HS-27A (cell line): ENCODE measurements around the gene FARS2.
A peak's percentile ranks its signal among the peaks of the same experiment; 100 is the strongest.

Experiments
- DNase-seq: peaks from one replicate; pipeline ENCODE4 v3.0.0-alpha.2; 2012; ENCODE audit warnings: low read depth, missing footprints

Gene FARS2

DNA sequence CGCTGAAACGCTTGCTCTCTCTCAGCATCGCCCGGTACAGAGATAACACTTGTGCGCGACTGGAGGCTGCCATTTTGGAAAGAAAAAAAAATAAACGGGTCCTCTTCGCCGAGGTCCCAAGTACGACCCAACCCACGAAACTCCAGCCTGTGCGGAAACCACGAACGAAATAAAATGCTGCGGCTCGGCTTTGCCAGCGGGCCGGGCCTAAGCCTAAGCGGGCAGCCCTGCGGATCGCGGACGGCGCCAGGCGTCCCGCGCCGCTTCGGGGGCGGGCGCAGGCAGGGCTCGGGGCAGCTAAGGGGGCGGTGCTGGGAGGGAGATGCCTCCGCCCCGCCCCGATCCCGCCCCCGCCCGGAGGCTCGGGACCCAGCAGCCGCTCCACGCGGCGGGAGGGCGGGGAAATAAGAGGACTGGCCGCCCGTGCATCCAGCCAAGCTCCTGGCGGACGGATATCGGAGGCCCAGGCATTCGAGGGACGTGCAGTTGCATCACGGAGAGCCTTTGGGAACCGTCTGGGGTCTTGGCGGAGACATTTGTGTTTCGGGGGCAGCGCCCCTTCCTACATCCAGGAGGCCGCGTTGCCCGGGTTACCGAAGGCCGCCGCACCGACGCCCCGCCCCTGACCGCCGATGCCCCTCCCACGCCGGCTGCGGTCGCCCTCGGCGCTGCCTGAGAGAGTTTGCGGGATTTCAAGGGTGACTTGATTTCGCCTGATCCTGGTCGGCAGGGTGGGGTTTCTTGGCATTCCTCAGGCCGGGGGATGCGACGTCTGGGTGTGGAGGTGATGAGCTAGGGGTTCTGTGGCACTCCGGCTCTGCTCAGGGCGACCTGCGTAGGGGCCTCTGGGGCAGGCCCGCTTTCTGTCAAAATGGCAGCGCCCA lies at the start of gene FARS2, which contains the start of gene LYRM4:
Gene FARS2 (plus strand): TSS at position 853 of the 884 bp plus-strand sequence.
Gene LYRM4 (minus strand): TSS at position 290 of the 884 bp plus-strand sequence. CDS start 217 bp downstream, at position 73.
- DNase-seq: peak; percentile 52

DNA sequence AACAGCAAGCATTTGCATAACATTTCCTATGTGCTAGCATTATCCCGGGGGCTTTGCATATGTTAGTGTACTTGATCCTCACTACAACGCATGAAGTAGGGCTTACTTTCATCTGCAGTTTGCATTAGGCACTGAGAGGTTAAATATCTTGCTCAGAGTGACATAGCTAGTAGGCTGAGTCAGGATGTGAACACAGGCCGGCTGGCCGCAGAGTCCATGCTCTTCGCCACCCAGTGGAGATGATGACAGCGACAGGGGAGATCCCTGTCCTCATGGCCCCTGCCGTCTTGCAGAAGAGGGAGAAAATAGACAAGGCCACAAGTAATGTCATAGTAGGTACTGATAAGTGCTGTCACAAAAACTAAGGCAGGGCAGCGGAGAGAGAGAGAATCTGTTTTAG lies 47.5 kb upstream of the FARS2 start:
- no peak for DNase-seq

DNA sequence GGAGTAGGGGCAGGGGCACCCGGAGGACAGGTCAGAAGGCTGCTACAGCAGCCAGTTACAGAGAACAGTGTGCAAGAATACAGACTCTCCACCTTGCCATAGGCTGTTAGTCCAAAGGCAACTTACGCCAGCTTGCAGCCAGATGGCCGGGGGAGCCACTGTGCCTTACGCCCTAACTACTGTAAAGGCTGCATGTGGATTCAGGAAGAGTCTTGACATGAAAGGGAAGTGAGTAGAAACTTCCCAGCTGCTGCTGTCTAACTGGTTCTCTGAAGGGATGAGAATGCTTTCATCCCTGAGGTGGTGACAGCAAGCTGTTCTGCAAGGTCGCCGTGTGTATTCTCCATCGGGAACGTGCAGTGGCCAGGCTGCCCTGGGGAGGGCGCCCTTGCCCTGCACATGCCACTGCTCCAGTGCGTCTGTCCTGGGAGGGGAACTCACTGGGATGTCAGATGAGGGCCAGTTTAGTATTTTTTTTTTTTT lies 46.7 kb upstream of the FARS2 start:
- no peak for DNase-seq

DNA sequence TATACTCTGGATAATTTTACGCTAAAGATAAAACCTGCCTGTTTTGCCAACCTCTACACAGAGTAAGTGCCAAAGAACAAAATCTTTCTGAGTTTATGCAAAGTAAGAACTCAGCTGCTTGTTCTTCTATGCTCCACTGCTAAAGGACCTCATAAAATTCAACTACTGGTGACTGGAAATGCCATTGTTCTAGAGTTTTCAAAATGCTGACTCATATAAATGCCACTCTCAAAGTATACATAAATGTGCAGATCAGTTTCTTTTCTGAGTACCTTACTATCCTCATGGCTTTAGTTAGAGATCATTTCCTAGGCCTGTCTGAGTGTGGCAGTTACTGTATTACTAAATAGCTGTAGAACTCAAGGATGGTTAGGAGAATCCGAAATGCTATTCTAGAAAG lies 46.2 kb upstream of the FARS2 start:
- DNase-seq: no peak

DNA sequence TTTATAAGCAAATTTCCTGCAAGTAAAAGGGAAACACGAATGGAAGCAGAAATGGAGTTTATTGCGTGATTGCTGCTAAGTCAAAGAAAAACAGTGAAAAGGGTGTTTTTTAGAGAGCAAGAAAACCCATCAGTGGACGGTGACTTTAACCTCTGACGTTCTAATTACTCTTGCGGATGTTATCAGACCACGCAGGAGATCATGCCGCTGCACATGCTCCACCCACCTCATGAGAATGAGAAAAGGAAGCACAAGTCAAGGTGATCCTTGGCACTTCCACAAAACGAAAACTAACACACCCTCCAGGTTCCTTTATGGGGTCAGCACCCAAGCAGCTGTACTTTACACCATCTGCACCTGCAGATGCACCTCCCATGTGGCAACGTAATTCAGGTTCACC lies 45.5 kb upstream of the FARS2 start:
- no peak for DNase-seq

DNA sequence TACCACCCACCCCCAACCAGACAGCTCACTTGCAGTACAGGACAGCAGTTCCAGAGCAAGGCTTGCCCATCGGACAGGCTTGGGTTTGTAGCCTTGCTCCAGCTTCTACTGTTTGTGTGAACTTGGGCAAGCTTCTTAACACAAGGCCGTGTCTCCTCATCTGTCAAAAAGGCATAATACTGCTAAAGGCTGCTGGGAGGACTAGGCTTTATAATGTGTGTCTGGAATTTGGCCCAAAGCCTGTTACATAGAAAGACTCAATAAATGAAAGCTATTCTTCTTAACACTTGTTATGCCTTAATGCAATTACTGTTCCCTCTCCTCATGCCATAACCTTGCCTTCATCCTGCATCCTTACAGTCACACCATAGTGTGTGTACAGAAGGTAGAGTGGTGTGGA lies 44.0 kb upstream of the FARS2 start:
- DNase-seq: no peak

DNA sequence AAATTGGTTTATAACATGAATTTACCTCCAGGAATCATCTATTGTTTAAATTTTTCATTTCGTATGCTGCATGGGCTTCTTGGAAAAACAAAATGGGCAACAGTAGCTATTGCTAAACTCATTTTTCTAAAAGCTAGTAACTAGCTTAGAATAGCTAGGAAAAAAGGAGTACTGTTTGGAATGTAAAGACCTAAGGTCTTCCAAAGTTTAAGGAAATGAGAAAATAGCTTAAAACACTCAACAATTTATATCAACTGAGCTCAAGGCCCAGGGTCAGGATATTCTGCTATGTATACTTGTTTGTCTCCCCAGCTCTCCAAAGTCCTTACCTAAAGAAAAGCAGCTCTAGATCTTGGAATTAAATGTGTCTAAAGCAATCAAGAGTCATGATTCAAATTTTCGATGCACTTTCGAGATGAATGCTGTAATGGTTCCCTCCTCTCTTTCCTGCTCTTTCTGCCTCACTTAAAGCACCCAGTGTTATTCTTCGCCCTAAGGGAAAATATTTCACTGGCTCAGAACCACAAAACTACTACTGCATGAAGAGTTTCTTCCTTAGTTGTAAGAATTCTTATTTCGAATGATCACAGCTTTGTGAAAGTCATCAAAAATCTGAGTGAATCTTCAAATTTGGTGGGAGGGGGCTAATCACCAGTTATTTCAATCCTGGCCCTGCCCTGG lies 42.2 kb upstream of the FARS2 start:
- no peak for DNase-seq

DNA sequence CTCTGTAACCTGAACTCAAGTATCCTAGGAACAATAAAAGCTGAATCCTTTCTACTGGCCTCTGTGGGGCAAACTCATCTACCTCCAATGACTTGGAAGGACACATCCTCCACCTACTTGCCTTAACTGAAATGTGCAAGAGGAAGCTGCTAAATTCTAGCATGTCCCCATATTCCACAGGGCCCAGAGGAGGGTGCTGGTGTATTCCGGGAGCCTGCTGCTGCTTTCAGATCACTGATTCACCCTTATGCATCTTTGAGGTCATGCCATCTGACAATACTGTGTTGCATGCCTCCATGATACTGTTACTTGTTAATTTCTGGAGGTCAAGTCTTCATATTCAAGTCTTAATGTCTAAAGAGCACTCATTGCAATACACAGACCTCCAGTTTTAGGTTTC lies 40.9 kb upstream of the FARS2 start:
- DNase-seq: no peak

DNA sequence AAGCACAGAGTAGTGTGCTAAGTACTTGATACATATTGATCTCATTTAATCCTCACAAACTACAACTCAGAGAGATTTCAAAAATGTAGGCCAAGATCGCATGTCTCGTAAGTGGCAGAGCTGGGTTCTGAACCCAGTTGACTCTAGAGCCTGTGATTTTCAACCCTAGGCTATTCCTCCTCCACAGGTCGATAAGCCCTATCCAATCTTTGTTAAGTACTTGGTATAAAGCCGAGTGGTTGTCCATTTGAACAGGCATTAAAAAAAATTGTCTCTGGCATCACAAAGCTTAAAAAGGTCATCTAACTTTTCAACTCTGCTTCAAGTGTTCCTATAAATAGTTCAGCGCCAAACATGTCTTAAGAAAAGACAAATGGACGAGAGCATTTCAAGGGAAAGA lies 38.0 kb upstream of the FARS2 start:
- DNase-seq: no peak

DNA sequence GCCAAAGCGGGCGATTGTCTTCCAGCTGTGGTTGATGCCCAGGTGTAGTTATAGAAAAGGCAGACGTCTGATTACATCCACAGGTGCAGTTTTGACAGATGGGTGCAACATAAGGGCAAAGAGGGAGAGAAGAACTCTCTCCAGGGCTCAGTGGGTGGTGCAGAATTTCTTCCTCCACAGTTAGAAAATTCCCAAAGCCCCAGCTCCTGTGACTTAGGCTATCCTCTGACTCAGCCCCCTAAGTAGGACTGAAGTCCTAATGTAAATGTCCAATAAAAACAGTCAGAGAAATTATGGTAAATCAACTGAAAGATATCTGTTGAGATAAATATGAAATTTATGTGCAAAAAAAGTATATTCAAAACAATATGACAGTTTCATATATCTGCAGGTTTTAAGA lies 32.0 kb upstream of the FARS2 start:
- no peak for DNase-seq

DNA sequence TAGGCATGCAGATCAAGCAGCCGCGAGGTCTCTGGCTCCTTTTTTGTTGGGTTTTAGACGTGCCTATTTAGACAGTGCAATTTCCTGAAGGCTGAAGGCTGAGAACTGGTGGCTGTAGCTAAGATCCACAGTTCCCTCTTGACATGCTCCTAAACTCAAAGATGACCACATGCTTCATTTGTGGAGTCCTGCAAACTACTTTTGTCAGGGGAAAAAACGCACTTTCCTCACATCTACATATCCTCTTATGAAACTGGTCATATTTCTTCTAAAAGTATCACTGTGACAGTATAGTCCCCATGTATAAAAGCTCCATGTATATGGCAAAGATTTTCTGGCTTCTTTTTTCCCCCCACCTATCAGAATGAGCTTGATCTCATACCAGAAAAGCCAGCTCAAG lies 31.2 kb upstream of the FARS2 start:
- no peak for DNase-seq

DNA sequence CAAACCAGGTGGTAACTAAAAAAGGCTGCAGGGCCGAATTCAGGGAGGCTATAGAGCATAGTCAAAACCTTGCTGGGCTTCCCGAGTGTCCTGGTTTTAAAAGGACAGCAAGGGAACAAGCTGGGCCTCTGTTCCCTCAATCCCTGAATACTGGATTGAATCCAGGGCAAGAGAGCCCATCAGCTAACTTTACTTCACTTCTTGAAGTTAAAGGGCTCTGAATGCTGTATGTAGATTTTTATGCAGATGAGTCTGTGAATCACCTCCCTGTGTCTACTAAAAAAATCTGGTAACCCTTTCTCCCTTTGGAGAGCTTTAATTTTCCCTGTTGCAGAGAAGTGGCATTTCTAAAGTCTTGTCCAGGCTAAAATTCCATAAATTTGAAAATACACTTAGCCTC lies 30.0 kb upstream of the FARS2 start:
- DNase-seq: no peak

DNA sequence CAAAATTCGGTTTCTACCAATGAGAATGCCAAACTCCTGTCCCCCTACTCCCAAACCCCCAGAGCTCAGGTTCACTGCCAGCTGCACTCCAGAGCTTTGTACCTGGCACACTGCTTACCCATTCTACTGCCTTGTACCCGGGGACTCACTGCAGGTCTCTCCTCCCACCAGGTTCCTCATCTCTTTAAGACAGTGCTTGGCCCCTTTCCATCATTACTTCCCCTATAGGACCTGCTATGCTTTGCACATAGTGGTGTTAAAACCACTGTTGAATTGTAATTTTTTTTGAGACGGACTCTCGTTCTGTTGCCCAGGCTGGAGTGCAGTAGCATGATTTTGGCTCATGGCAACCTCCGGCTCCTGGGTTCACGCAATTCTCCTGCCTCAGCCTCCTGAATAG lies 26.4 kb upstream of the FARS2 start:
- no peak for DNase-seq

DNA sequence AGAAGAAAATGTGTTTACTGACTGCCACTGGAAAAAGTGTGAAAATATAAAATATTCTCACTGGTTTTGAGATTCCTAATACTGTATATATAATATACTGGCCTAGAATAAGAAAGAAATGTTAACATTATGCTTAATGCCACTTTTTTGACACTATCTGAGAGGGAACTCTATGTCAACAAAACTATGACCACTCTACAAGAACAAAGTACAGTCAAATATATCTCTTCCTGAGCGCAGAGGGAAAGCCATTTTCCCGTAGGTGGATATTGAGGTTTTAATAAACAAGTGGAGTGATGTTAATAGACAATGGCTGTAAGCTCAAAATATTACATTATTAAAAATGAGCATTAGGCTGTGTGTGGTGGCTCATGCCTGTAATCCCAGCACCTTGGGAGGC lies 25.5 kb upstream of the FARS2 start:
- no peak for DNase-seq

DNA sequence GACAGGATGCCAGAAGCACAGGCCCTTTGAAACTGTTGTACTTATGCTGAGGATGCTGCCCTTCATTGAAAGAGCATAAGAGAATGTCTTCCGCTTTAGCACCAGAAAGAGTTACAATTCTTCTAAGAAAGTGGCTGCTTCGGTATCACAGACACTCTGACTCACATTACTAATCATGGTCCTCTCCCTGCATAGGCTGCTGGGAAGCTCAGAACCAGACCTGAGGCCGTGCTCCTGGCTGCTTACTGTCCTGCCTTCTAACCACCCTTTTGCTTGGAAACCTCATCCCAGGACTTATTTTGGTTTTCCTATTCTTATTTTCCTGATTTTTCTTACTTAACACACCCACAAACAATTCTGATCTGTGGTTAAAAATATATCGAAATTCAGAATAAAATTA lies 23.5 kb upstream of the FARS2 start:
- no peak for DNase-seq

DNA sequence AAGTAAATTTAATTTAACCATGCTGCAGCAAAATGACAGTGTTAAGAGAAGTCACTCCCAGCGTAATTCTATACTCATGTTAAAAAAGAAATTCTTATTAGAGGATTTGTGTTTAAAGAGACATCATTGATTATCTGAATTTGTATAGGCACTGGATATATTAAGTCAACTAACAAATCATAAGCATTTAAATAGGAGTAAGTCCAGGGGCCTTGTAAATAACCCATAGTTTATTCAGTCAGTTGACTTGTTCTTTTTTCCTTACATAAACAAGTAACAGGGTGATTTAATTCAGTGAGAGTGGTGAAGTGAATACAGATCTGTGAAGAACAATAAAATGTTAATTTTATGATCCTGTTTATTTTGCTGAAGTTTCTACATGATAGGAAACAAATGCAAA lies 23.0 kb upstream of the FARS2 start:
- no peak for DNase-seq

DNA sequence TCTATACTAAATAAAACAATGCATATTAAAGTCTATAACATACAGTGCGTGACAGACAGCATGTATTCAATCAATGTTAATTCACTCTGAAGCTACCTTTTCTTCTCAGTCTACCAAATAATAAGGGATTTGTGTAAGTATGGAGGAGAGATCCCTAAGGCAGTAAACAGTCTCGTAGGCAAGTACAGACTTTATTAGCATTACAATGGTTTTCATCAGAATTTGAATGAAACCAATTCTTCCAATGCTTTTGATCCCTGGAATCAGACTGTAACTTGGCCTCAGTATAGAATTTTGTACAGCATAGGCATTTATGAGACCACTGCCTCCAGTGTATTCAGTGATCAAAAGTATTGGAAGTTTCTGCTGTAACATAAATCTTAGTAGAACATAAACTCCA lies 20.1 kb upstream of the FARS2 start:
- no peak for DNase-seq

DNA sequence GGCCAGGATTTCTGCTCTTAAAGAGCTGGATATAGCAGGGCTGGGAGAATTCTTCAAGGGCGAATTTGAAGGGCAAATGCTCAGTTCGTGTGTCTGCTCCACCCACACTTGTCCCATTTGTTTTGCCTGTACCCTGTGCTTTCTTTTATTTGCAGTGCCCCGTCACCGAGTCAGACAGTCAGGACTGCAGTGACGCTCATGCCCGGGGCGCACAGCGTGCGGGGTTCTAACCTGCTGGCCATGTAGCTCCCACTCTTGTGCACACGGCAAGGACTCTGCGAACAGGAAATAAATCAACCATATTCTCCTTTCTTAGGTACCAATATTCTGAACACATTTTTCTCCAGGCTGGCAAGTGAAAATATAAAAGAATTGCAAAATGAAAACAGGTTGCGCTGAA lies 18.2 kb upstream of the FARS2 start:
- no peak for DNase-seq

DNA sequence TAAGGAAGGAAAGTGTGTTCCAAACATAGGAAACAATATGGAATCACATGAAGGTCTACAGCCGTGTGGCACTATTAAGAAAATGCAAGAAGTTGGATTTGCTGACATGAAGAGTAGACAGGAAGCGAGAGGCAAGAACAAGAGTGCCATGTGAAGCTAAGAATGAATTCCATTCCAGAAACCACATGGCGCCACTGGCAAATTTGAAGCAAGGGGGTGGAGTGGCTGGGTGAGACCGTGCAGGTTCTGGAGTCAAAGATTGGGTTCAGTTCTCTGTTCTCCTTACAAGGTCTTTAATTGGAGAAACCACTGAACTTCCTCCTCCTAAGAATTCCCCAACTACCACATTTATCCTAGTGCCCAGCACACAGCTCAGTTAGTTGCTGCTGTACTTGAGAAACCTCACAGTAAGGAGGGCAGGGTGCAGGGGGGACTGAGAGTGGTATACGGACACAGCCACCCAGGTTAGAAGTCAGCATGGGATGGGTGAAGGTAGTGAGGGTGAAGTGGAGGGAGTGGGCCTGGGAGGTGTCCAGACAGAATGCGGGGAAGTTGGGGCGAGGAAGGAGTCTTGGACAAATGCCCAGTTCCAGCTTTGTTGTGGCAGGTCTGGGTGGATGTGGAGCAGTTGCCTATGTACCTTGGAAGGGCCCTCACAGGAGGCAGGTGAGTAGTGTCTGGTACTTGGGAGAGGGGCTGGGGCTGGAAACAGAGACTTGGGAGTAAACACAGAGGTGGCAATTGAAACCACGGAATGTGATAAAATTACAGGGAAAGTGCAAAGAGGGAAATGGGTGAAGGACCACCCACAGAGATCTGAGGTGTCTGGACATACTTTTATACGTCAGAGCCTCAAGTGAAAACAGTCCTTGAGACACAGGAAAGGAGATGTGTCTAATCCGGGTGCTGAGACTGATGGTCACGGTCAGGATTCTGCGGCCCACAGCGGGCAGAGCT lies 14.9 kb upstream of the FARS2 start:
- DNase-seq: no peak

DNA sequence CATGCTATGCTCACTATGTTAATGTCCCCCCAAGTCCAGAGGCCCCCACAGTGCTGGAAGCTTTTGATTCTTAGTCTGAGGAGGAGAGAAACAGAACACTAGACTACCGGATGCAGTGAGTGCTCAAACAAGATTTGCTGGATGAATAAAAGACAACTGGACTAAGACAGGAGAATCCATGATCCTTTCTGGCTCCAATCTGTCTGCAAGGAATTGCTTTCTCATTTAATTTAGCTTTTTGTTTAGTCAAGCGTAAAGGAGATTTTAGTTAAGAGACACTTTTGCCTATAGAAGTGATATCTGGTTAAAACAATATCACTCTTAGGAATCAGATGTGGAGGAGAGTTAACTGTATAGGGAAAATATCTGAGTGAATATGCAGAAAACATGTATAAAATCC lies 14.1 kb upstream of the FARS2 start:
- DNase-seq: no peak

DNA sequence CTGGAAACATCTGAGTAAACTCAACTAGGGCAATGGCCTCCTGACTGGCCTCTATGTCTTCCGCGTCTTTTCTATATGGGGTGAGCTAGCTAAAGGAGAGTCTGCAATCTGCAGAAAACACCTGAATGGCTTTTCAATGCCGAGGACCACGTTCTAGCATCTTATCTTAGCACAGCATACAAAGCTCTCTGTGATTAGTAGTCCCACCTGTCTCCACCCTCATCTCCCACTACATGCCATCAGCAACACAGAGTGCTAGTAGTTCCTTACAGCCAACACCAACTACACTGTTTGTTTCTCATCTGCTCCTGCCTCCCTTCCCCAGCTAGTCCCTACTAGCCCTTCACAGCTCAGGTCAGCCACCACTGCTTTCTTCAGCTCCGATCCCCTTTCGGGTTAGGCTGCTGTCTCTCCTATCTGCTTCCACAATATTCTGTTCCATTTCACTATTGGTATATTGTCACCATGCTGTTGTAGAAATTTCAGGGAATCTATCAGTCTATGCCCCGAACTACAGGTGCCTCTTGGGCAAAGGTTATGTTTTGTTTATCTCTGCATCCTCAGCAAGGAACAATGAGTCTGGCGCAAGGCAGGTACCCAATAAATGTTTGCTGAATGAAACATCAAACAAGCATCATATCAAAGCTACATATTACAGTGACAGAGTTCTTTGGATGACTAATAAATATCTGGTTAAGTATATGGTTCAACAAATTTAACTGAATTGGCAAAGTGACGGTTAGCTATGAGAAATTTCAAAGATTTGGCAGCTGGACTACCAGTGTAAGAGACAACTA lies 12.8 kb upstream of the FARS2 start:
- no peak for DNase-seq
